ENCODE data around the gene DBX1. TPM values are rescaled to one million over a fixed set of nuclear protein-coding genes. Genes with fewer than 3 reads are reported as not detected.

The DBX1 gene
- total RNA-seq, 4 donors from 2014 or later: not detected

DNA sequence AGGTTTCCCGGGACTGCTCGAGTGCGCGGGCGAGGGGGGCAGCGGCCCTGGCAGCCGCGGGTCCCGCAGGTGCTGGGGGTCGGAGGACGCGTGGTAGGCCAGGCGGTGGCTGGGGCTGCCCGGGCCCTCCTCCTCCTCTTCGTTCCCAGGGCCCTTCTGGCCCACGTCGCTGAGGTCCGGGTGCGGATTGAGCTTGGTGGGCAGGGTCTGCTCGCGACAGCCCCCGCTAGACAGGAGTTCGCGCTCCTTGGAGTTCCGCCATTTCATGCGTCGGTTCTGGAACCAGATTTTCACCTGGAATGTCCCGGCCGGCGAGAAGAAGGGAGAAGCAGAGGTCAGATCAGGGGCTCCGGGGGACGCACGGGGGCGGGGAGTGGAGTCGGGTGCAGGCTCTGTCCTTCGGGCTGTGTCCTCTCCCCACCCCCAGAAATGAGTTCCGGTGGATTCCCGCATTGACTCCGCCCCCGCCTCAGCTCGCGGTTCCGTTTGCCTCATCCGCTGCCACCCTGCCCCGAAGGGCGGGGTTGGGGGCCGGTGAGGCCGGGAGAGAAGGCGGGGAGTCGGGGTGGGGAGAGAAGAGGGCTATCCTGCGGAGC, 3.9 kb downstream of the DBX1 start:
- WGBS, 2 donors: 1 to 5% methylated on average over 22 to 25 of the region's 51 CpGs
- Histone ChIP-seq H3K27ac (no peak overlapping the region), H3K4me1 (peaks cover 12 to 17% of the 10 kb centered on the region in 2 donors), H3K27me3 (peaks cover 38% of the 10 kb centered on the region), H3K36me3 (no peaks in the 10 kb centered on the region), H3K9me3 (no peaks in the 10 kb centered on the region), H3K4me3 (replicated peaks in 1 of 3) (peak overlapping the region in 1 of 3 donors; percentile 19)
- TF ChIP-seq POLR2A (IDR thresholded peaks at IDR 0.05): no peak
- TF ChIP-seq, protein P1, sequence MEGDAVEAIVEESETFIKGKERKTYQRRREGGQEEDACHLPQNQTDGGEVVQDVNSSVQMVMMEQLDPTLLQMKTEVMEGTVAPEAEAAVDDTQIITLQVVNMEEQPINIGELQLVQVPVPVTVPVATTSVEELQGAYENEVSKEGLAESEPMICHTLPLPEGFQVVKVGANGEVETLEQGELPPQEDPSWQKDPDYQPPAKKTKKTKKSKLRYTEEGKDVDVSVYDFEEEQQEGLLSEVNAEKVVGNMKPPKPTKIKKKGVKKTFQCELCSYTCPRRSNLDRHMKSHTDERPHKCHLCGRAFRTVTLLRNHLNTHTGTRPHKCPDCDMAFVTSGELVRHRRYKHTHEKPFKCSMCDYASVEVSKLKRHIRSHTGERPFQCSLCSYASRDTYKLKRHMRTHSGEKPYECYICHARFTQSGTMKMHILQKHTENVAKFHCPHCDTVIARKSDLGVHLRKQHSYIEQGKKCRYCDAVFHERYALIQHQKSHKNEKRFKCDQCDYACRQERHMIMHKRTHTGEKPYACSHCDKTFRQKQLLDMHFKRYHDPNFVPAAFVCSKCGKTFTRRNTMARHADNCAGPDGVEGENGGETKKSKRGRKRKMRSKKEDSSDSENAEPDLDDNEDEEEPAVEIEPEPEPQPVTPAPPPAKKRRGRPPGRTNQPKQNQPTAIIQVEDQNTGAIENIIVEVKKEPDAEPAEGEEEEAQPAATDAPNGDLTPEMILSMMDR (IDR thresholded peaks at IDR 0.05): no peak
- DNase-seq: no peak
- intact Hi-C loops (cut with DNase I): no loop called here

DNA sequence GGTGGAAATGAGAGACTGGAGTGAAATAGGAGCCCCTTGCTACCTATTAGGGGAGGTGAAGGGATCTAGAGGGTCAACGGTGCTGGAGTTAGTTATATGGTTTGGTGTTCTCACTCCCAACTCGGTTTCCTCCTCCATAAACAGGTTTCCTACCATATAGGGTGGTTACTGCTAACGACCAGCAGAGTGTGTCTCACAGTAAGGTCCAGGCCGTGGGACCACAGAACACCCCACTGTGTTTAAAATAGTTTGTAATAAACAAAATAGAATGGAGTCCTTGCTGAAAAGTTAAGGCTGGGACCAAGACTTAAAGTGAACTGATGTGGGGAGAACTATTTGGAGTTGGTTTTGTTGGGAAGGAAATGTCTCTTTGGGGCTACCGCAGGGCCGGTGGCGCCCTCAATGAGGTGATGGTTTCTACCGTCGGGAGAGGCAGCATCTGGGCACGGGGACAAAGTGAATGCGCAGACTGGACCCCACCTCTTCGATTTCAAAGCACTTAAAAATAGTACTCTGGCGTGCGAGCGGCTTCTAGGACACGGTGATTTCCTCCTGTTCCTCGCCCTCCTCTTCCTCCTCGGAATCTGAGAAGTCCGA, 4.5 kb downstream of the DBX1 start:
- WGBS, 2 donors: 5 to 13% methylated on average over 12 to 18 of the region's 19 CpGs
- Histone ChIP-seq H3K36me3 (no peaks in the 10 kb centered on the region), H3K27me3 (peaks cover 36% of the 10 kb centered on the region), H3K9me3 (no peaks in the 10 kb centered on the region), H3K27ac (no peak overlapping the region), H3K4me1 (peaks cover 12 to 17% of the 10 kb centered on the region in 2 donors), H3K4me3 (replicated peaks in 1 of 3) (peak overlapping the region in 1 of 3 donors; percentile 19)
- intact Hi-C loops (cut with DNase I): no loop called here
- no peak for DNase-seq
- no peak for TF ChIP-seq POLR2A (IDR thresholded peaks at IDR 0.05)
- TF ChIP-seq, protein P1 (IDR thresholded peaks at IDR 0.05): no peak

DNA sequence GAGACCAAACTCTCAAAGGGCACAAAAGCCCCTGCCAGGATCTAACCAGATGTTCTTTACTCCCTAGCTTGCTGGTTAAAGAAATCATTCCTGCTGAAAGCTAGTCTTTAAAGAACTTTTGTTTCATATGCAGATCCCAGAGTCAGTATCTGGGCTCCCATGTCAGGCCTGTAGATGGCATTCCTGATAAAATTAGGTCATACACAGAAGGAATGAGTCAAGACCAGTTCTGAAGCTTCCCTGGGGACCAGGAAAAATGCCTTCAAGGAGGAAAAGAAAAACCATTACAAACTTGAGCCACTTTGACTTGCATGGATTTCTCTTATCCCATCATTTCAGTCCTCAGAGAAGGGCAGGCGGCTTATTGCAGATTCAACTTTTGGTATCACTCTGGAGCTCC, 5.9 kb downstream of the DBX1 start:
- Histone ChIP-seq H3K27me3 (peaks cover 22% of the 10 kb centered on the region), H3K27ac (no peak overlapping the region), H3K4me1 (peaks cover 12 to 17% of the 10 kb centered on the region in 2 donors), H3K4me3 (replicated peaks in 1 of 3) (no peak overlapping the region), H3K9me3 (no peaks in the 10 kb centered on the region), H3K36me3 (no peaks in the 10 kb centered on the region)
- DNase-seq: no peak
- 88 to 94% methylated on average over 1 of the region's 1 CpG for WGBS, 2 donors
- intact Hi-C loops (cut with DNase I): no loop called here
- TF ChIP-seq, protein P1 (IDR thresholded peaks at IDR 0.05): no peak
- TF ChIP-seq POLR2A (IDR thresholded peaks at IDR 0.05): no peak

DNA sequence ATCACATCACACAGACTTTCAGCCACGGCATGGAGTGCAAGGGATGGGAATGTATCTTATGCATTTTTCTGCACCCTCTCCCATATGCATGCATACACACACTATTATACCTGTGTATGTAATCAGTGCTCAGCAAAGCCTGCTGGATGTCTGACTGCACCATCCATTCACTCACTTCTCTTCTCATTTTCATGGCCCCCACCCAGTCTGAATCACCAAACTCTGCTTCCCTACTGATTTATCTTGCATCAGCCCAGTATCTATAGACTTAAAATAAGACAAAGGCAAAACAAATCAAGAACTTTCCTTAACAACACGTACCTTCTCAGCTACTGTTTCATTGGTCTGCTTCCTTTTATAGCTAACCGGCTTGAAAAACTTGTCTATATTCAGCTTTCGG, 21.6 kb downstream of the DBX1 start:
- H3K4me1 ChIP-seq: no peaks in the 10 kb centered on the region
- H3K4me3 ChIP-seq (replicated peaks in 1 of 3): no peak overlapping the region
- no peaks in the 10 kb centered on the region for H3K27me3 ChIP-seq
- intact Hi-C loops (cut with DNase I): loop anchor here (10.0 kb wide), 1 partner anchor 1064 kb away; no protein-coding TSS in a partner anchor
- 83 to 88% methylated on average over 4 of the region's 4 CpGs for WGBS, 2 donors
- H3K36me3 ChIP-seq: no peaks in the 10 kb centered on the region
- no peak overlapping the region for H3K27ac ChIP-seq
- DNase-seq: no peak
- TF ChIP-seq POLR2A (IDR thresholded peaks at IDR 0.05): no peak
- TF ChIP-seq, protein P1 (IDR thresholded peaks at IDR 0.05): no peak
- H3K9me3 ChIP-seq: no peaks in the 10 kb centered on the region

DNA sequence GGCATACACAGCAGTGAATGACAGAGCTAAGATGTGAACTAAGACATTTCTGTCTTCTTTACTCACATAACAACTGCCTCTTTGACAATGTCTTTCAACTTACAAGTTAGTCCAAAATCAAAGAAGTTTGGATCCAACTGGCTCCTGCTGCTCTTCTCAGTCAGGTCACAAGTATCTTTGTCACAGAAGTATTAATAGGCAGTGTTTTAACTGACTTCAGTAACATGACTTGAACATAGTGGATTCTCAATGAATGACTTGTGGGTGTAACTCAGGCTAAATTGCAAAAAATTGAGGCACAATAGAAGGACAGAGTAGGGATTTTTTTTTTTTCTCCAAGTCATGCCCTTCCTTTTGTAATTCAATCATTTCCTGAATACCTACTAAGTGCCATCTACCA, 22.6 kb downstream of the DBX1 start:
- H3K27ac ChIP-seq: no peak overlapping the region
- intact Hi-C loops (cut with DNase I): loop anchor here (10.0 kb wide), 1 partner anchor 1063 kb away; no protein-coding TSS in a partner anchor
- no peak overlapping the region for H3K4me3 ChIP-seq (replicated peaks in 1 of 3)
- no peaks in the 10 kb centered on the region for H3K9me3 ChIP-seq
- H3K4me1 ChIP-seq: no peaks in the 10 kb centered on the region
- no peak for DNase-seq
- no peak for TF ChIP-seq POLR2A (IDR thresholded peaks at IDR 0.05)
- TF ChIP-seq, protein P1 (IDR thresholded peaks at IDR 0.05): no peak
- no peaks in the 10 kb centered on the region for H3K36me3 ChIP-seq
- H3K27me3 ChIP-seq: no peaks in the 10 kb centered on the region

Measured in thyroid gland (tissue), 4 donors.